ENCODE measurements around the gene CKAP5. TPM values are rescaled to one million over a fixed set of nuclear protein-coding genes. Genes with fewer than 3 reads are reported as not detected.

The CKAP5 gene
- total RNA-seq: 100 to 1,000 TPM in 2 of 10 donors, 10 to 100 TPM in 8; 67.7 to 114 (median 82.7) TPM
- polyA plus RNA-seq: 10 to 100 TPM in 1 of 2 donors, 1 to 10 TPM in 1; 9.6 to 18.7 TPM
- long read RNA-seq, donor 1, full-length matches to known transcripts: 2 of 21 reads
- long read RNA-seq, donor 1, partial matches to known transcripts: 11 of 21 reads
- long read RNA-seq, donor 1, other reads (novel, unspliced or antisense): 8 of 21 reads
- long read RNA-seq, donor 2, full-length matches to known transcripts: 4 of 32 reads
- long read RNA-seq, donor 2, partial matches to known transcripts: 17 of 32 reads
- long read RNA-seq, donor 2, other reads (novel, unspliced or antisense): 11 of 32 reads
- long read RNA-seq, donor 3, full-length matches to known transcripts: 3 of 76 reads
- long read RNA-seq, donor 3, partial matches to known transcripts: 63 of 76 reads
- long read RNA-seq, donor 3, other reads (novel, unspliced or antisense): 10 of 76 reads

DNA sequence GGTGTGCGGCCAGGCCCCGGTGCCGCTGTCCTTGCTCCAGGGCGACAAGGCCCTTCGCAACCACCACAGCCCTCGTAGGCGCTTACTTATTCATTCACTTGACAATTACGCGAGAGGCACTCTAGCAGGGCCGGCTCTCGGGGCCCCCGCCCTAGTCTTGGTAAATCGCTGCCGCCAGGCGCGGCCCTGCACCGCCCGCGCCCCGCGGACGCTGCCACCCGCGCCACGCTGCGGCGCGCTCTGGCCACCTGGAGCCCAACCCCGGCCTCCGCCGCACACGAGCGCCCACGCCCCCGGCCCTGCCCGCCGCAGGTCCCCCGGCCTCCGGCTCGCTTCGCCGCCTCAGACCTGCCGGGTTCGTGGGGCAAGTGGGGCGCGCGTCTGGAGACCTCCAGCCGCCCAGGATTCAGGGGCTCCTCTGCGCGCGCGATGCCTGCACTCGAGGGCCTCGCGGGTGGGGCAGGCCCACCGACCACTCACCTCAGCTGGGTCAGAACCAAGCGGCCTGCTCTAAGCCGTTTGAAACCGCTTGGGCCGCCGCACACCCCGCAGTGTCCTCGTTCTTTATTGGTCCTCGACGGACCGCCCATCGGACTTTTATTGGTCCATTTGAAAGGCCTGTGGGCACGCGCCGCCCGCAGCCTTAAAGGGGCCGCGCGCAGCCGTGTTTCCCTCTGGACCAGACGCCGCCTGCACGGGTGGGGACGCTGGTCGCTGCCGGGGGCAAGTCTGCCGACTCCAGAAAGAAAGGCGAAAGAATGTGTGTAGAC lies at the start of gene CKAP5:
TSS of gene CKAP5 (minus strand) at position 541 of the 770 bp plus-strand sequence. CDS start 25,049 bp downstream, outside the sequence.
- DNase-seq (peak; percentile 89 to 91), ATAC-seq (peak; percentile 97 to 100 (median 99))
- Histone ChIP-seq H3K9me3 (no peaks in the 10 kb centered on the region), H3K36me3 (peaks cover 0 to 9% (median 0%) of the 10 kb centered on the region in 9 donors), H3K4me1 (peaks cover 6 to 26% (median 17%) of the 10 kb centered on the region in 9 donors), H3K27ac (peak within 1 kb of the TSS in 9 of 10 donors; percentile 64 to 90 (median 81)), H3K27me3 (no peaks in the 10 kb centered on the region), H3K4me3 (peak within 1 kb of the TSS; percentile 58 to 96 (median 86))
- TF ChIP-seq, protein P1, sequence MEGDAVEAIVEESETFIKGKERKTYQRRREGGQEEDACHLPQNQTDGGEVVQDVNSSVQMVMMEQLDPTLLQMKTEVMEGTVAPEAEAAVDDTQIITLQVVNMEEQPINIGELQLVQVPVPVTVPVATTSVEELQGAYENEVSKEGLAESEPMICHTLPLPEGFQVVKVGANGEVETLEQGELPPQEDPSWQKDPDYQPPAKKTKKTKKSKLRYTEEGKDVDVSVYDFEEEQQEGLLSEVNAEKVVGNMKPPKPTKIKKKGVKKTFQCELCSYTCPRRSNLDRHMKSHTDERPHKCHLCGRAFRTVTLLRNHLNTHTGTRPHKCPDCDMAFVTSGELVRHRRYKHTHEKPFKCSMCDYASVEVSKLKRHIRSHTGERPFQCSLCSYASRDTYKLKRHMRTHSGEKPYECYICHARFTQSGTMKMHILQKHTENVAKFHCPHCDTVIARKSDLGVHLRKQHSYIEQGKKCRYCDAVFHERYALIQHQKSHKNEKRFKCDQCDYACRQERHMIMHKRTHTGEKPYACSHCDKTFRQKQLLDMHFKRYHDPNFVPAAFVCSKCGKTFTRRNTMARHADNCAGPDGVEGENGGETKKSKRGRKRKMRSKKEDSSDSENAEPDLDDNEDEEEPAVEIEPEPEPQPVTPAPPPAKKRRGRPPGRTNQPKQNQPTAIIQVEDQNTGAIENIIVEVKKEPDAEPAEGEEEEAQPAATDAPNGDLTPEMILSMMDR (IDR thresholded peaks at IDR 0.05): no peak
- WGBS, 2 donors: 0% methylated on average over 80 to 83 of the region's 83 CpGs
- intact Hi-C loops (cut with DNase I): loop anchor here in 4 of 10 donors (1.0 to 2.0 kb wide), 2 partner anchors 19 to 20 kb away; no protein-coding TSS in a partner anchor

DNA sequence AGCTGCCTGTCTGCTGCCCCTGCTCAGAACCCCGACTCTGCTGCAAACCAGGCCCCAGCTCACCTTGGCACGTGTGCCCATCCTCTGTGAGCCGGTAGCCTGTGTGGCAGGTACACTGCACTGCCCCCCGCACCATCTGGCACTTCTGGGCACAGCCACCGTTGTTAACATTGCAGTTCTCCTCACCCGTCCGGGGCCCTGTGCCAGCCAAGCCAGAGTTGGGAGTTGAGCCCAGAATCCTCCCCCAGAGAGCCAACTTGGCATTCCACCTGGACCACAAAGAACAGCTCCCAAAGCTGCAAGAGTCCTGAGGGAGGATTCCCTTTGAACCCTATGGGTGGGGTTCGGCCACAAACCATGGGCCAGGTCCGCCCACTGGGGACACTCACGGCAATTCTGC lies 49.7 kb upstream of the CKAP5 start:
- peak overlapping the region in 1 of 10 donors; percentile 30 for H3K27ac ChIP-seq
- peak; percentile 72 to 75 for DNase-seq

DNA sequence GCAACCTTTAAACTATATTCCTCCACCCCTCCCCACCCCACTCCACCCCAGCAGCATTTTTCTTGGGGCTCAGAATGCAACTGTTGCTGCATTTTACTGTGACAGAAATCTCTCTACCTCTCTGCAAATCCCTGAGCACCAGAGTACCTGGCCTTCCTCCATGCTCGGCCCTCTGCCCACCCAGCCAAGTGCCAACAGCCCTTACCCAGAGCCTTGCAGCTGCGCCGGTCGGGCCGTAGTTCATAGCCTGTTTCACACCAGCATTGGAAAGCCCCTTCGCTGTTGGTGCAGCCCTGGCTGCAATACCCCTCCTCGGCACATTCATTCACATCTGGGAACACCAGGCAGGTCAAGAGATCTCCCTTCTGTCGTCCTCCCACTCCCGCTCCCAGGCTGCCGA lies 48.9 kb upstream of the CKAP5 start:
- Histone ChIP-seq H3K36me3 (peaks cover 0 to 42% (median 0%) of the 10 kb centered on the region in 9 donors), H3K27me3 (no peaks in the 10 kb centered on the region), H3K4me1 (peaks cover 0 to 21% (median 2%) of the 10 kb centered on the region in 9 donors), H3K27ac (no peak overlapping the region), H3K9me3 (no peaks in the 10 kb centered on the region), H3K4me3 (no peak overlapping the region)
- intact Hi-C loops (cut with DNase I): loop anchor here in 5 of 10 donors (2.0 to 10.0 kb wide), 3 partner anchors 257 to 460 kb away; partner anchors contain the start of gene MYBPC3 (in 2 of the 5)
- WGBS, 2 donors: 93% methylated on average over 10 of the region's 10 CpGs
- TF ChIP-seq, protein P1 (IDR thresholded peaks at IDR 0.05): no peak
- ATAC-seq (no peak), DNase-seq (no peak)

More for the DNA sequence above, 49.7 kb upstream of the CKAP5 start:
- peak; percentile 76 to 96 (median 91) for ATAC-seq
- H3K4me1 ChIP-seq: peaks cover 0 to 21% (median 2%) of the 10 kb centered on the region in 9 donors
- TF ChIP-seq, protein P1 (IDR thresholded peaks at IDR 0.05): no peak
- intact Hi-C loops (cut with DNase I): loop anchor here in 4 of 10 donors (2.0 to 10.0 kb wide), 3 partner anchors 256 to 459 kb away; partner anchors contain the start of gene MYBPC3 (in 2 of the 4)
- no peaks in the 10 kb centered on the region for H3K9me3 ChIP-seq
- no peaks in the 10 kb centered on the region for H3K27me3 ChIP-seq
- peaks cover 0 to 42% (median 0%) of the 10 kb centered on the region in 9 donors for H3K36me3 ChIP-seq
- 61 to 64% methylated on average over 10 of the region's 10 CpGs for WGBS, 2 donors
- H3K4me3 ChIP-seq: no peak overlapping the region

DNA sequence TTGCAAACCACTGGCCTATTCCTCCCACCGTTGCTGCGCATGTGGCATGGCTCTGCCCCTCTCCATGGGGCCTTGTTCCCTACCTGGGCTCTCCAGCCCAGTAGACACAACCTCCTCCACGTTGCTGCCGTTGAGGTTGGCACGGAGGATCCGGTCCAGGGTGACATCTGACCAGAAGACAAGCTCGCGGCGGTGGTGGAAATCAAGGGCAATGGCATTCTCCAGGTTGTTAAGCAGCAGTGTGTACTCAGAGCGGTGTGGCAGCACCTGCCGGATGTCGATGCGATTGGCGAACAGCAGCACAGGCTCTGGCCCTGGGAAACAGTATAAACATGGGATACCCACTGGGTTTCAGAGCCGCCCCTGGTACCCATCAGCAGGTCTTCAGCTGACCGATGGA lies 48.4 kb upstream of the CKAP5 start:
- Histone ChIP-seq H3K4me1 (peaks cover 0 to 21% (median 2%) of the 10 kb centered on the region in 9 donors), H3K36me3 (peaks cover 0 to 38% (median 0%) of the 10 kb centered on the region in 9 donors), H3K4me3 (no peak overlapping the region), H3K27me3 (no peaks in the 10 kb centered on the region), H3K9me3 (no peaks in the 10 kb centered on the region), H3K27ac (no peak overlapping the region)
- intact Hi-C loops (cut with DNase I): loop anchor here in 4 of 10 donors (2.0 to 10.0 kb wide), 3 partner anchors 258 to 460 kb away; partner anchors contain the start of gene MYBPC3 (in 2 of the 4)
- no peak for DNase-seq
- ATAC-seq: no peak
- TF ChIP-seq, protein P1 (IDR thresholded peaks at IDR 0.05): no peak
- 96% methylated on average over 16 of the region's 16 CpGs for WGBS, 2 donors
